ENCODE data around the gene PAPOLA.

DNA sequence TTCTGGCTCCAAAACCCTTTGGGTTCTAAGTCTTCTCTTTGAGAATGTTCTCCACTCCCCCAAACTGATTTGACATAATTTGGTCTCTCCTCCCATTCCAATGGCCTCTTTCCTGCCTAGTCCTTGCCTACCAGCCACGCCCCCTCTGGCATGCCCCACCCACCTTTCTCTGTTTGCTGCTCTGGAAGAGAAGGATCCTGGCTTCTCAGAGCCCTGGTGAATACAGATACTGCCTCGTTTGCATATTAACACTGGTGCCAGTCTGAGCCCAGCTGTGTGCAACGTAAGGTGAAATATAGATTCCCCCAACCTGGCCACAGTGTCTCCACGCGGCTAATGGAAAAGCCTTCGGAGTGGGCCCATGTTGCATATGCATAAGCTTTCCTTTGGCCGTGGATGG, 79.7 kb downstream of the PAPOLA start:
- TF ChIP-seq TCF7L2 (IDR thresholded peaks at IDR 0.05; ENCODE audit: low read depth, low read length): no peak
- TF ChIP-seq, protein P1, sequence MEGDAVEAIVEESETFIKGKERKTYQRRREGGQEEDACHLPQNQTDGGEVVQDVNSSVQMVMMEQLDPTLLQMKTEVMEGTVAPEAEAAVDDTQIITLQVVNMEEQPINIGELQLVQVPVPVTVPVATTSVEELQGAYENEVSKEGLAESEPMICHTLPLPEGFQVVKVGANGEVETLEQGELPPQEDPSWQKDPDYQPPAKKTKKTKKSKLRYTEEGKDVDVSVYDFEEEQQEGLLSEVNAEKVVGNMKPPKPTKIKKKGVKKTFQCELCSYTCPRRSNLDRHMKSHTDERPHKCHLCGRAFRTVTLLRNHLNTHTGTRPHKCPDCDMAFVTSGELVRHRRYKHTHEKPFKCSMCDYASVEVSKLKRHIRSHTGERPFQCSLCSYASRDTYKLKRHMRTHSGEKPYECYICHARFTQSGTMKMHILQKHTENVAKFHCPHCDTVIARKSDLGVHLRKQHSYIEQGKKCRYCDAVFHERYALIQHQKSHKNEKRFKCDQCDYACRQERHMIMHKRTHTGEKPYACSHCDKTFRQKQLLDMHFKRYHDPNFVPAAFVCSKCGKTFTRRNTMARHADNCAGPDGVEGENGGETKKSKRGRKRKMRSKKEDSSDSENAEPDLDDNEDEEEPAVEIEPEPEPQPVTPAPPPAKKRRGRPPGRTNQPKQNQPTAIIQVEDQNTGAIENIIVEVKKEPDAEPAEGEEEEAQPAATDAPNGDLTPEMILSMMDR (IDR thresholded peaks at IDR 0.05): no peak
- TF ChIP-seq, protein P2, sequence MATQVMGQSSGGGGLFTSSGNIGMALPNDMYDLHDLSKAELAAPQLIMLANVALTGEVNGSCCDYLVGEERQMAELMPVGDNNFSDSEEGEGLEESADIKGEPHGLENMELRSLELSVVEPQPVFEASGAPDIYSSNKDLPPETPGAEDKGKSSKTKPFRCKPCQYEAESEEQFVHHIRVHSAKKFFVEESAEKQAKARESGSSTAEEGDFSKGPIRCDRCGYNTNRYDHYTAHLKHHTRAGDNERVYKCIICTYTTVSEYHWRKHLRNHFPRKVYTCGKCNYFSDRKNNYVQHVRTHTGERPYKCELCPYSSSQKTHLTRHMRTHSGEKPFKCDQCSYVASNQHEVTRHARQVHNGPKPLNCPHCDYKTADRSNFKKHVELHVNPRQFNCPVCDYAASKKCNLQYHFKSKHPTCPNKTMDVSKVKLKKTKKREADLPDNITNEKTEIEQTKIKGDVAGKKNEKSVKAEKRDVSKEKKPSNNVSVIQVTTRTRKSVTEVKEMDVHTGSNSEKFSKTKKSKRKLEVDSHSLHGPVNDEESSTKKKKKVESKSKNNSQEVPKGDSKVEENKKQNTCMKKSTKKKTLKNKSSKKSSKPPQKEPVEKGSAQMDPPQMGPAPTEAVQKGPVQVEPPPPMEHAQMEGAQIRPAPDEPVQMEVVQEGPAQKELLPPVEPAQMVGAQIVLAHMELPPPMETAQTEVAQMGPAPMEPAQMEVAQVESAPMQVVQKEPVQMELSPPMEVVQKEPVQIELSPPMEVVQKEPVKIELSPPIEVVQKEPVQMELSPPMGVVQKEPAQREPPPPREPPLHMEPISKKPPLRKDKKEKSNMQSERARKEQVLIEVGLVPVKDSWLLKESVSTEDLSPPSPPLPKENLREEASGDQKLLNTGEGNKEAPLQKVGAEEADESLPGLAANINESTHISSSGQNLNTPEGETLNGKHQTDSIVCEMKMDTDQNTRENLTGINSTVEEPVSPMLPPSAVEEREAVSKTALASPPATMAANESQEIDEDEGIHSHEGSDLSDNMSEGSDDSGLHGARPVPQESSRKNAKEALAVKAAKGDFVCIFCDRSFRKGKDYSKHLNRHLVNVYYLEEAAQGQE (IDR thresholded peaks at IDR 0.05; ENCODE audit: insufficient read depth in 1 of 2, low read depth in 2 of 2, low read length in 1 of 2): no peak
- TF ChIP-seq SIN3A (IDR thresholded peaks at IDR 0.05; ENCODE audit: borderline replicate concordance, insufficient read depth, low read depth, low read length): no peak

Data from Panc1 (cell line).